Endothelial cell of umbilical vein (primary cell): ENCODE measurements around the gene PPM1G. TPM values are rescaled to one million over a fixed set of nuclear protein-coding genes. Genes with fewer than 3 reads are reported as not detected.

ENCODE experiments used
- BruUV-seq: library from RNA; stranded (reverse); fragments of 400-500 nt; replicated peaks from 2 replicates; lab custom pipeline; 2021; lab: Mats Ljungman, UMichigan
- CTCF ChIA-PET: fragments of 300-600, 350-600 bp; sonication (Branson Sonifier 250); formaldehyde crosslinking; loops from one replicate; lab custom pipeline; 2021; ENCODE audit warnings: antibody characterized with exemption, inconsistent platforms; lab: Charles Lee
- POLR2A ChIA-PET: fragments of 300-600, 350-600 bp; sonication (Branson Sonifier 250); formaldehyde crosslinking; loops from one replicate; lab custom pipeline; 2021; ENCODE audit warnings: antibody characterized with exemption, inconsistent platforms; lab: Charles Lee
- DNase-seq: peaks from one replicate; pipeline ENCODE4 v3.0.0-alpha.2; 2011; ENCODE audit warnings: low read depth, low spot score
- FAIRE-seq: peaks from 2 replicates; lab custom pipeline; 2011; peaks lifted over from hg19 to GRCh38; lab: Jason Lieb, UNC
- H2AFZ ChIP-seq: 2 replicates; pipeline ENCODE4 v1.6.0; 2012; ENCODE audit warnings: low read depth, low read length, control low read depth, inconsistent platforms
- H3K27ac ChIP-seq: 2 replicates; pipeline ENCODE4 v1.5.1; 2011; ENCODE audit warnings: low read depth, mild to moderate bottlenecking, control low read depth, low read length, moderate library complexity; ENCODE audit not compliant: insufficient read depth
- H3K27me3 ChIP-seq, 2 experiments: 2 replicates each; pipeline versions ENCODE4 v1.6.0 to v1.6.1; 2011; ENCODE audit warnings: low read length in 2 of 2, mixed read lengths in 1 of 2; ENCODE audit not compliant: control insufficient read depth in 2 of 2, insufficient read depth in 2 of 2
- H3K36me3 ChIP-seq, 2 experiments: 2 replicates in 1 of 2; 3 replicates in 1 of 2; pipeline ENCODE4 v1.5.1; 2011; ENCODE audit warnings: low read length in 2 of 2, mild to moderate bottlenecking in 1 of 2, moderate library complexity in 1 of 2; ENCODE audit not compliant: control insufficient read depth in 2 of 2, insufficient read depth in 2 of 2; ENCODE audit errors: extremely low read depth in 1 of 2
- H3K4me1 ChIP-seq: 3 replicates; pipeline ENCODE4 v1.5.1; 2011; ENCODE audit warnings: mild to moderate bottlenecking, low read length; ENCODE audit not compliant: control insufficient read depth, insufficient read depth; ENCODE audit errors: extremely low read depth
- H3K4me2 ChIP-seq: 2 replicates; pipeline ENCODE4 v1.6.1; 2011; ENCODE audit warnings: low read length, control low read depth, mixed read lengths; ENCODE audit not compliant: insufficient read depth
- H3K4me3 ChIP-seq, 3 experiments: fragments of 200-600 bp in 1 of 3; sonication (generic), shearing (Covaris generic) in 1 of 3; replicated peaks in 1 of 3; 2 replicates each; pipeline ENCODE4 v1.5.1; 2011 to 2016; ENCODE audit warnings: control low read depth in 3 of 3, low read length in 3 of 3, mild to moderate bottlenecking in 2 of 3, inconsistent platforms in 1 of 3, low read depth in 1 of 3, moderate library complexity in 1 of 3; ENCODE audit not compliant: insufficient read depth in 1 of 3
- H3K79me2 ChIP-seq: 2 replicates; pipeline ENCODE4 v1.6.0; 2012; ENCODE audit warnings: low read length, inconsistent platforms; ENCODE audit not compliant: control insufficient read depth, insufficient read depth
- H3K9ac ChIP-seq: replicated peaks from 2 replicates; pipeline ENCODE3; 2011; ENCODE audit warnings: low read length, control low read depth; ENCODE audit not compliant: insufficient read depth; ENCODE audit errors: extremely low read depth
- H3K9me1 ChIP-seq: replicated peaks from 3 replicates; pipeline ENCODE4 v1.6.0; 2011; ENCODE audit warnings: mild to moderate bottlenecking, low read length; ENCODE audit not compliant: control insufficient read depth, insufficient read depth; ENCODE audit errors: extremely low read depth
- H3K9me3 ChIP-seq: replicated peaks from 2 replicates; pipeline ENCODE4 v1.5.1; 2012; ENCODE audit warnings: low read length, inconsistent platforms; ENCODE audit not compliant: control insufficient read depth, insufficient read depth
- H4K20me1 ChIP-seq: replicated peaks from 2 replicates; pipeline ENCODE3; 2011; ENCODE audit warnings: mild to moderate bottlenecking, low read length; ENCODE audit not compliant: control insufficient read depth, insufficient read depth; ENCODE audit errors: extremely low read depth
- CTCF ChIP-seq, 2 donors: IDR thresholded peaks; 1 replicate in 1 of 2; 2 replicates in 1 of 2; pipeline ENCODE4 v1.5.1; 2011; ENCODE audit warnings: low read length in 2 of 2, mild to moderate bottlenecking in 2 of 2, moderate library complexity in 2 of 2, control low read depth in 1 of 2, inconsistent platforms in 1 of 2, low read depth in 1 of 2; ENCODE audit not compliant: insufficient read depth in 1 of 2; ENCODE audit errors: extremely low read depth in 1 of 2
- EZH2 ChIP-seq: IDR thresholded peaks from 2 replicates; pipeline ENCODE4 v1.6.1; 2012; ENCODE audit warnings: borderline replicate concordance, low read depth, mild to moderate bottlenecking, moderate library complexity, low read length, inconsistent platforms; ENCODE audit not compliant: severe bottlenecking
- FOS ChIP-seq: IDR thresholded peaks from 2 replicates; pipeline ENCODE4 v1.6.1; 2011; ENCODE audit warnings: mild to moderate bottlenecking, low read length, moderate library complexity, borderline replicate concordance; ENCODE audit not compliant: insufficient read depth
- GATA2 ChIP-seq: IDR thresholded peaks from 2 replicates; pipeline ENCODE4 v1.7.0; 2011; ENCODE audit warnings: low read depth, mild to moderate bottlenecking, moderate library complexity, mixed read lengths, low read length; ENCODE audit not compliant: insufficient read length, insufficient read depth
- JUN ChIP-seq: IDR thresholded peaks from 2 replicates; pipeline ENCODE4 v1.6.1; 2011; ENCODE audit warnings: borderline replicate concordance, low read depth; ENCODE audit not compliant: insufficient read length, insufficient read depth
- MAX ChIP-seq: IDR thresholded peaks from 2 replicates; pipeline ENCODE4 v1.6.1; 2011; ENCODE audit not compliant: insufficient read depth, insufficient read length
- MYC ChIP-seq: IDR thresholded peaks from one replicate; pipeline ENCODE4 v1.6.1; 2011; ENCODE audit warnings: mild to moderate bottlenecking, low read depth, low read length
- POLR2A ChIP-seq: IDR thresholded peaks from 2 replicates; pipeline ENCODE4 v1.6.1; 2012; ENCODE audit warnings: low read depth, mild to moderate bottlenecking, control low read depth, low read length
- POLR2AphosphoS5 ChIP-seq: IDR thresholded peaks from 2 replicates; pipeline ENCODE4 v1.6.1; 2012; ENCODE audit warnings: low read depth, mild to moderate bottlenecking, control low read depth, low read length, moderate library complexity; ENCODE audit not compliant: insufficient read depth
- dilution Hi-C: fragments of 300-500 bp; cut with MboI; formaldehyde crosslinking; loops from one replicate; pipeline ENCODE4 v1.15.0; 2019; ENCODE audit warnings: low sequenced_read_pairs; ENCODE audit not compliant: extremely low pct_ligation_motif_present
- intact Hi-C: fragments of 100-400 bp; cut with micrococcal nuclease; formaldehyde crosslinking; loops from one replicate; pipeline ENCODE4 v1.10.0; 2022
- polyA plus RNA-seq, 4 experiments: library from polyadenylated mRNA; depleted of rRNA in 3 of 4; stranded (reverse) in 3 of 4; unstranded in 1 of 4; fragments of >200 nt; gene quantifications; 2 replicates each; pipeline versions ENCODE4 v1.2.1 to v1.2.3, GENCODE V29; 2011 to 2012; ENCODE audit warnings: missing spikeins in 1 of 4
- total RNA-seq: library from RNA; stranded (reverse); gene quantifications from 2 replicates; pipeline ENCODE4 v1.2.3, GENCODE V29; 2021

The PPM1G gene
- total and polyA plus RNA-seq, 2 donors (not counting 3 experiments of a cell fraction or from before 2014, with no cell fraction given) = 48.1 to 135 TPM

- no peak for FAIRE-seq
- Histone ChIP-seq H3K4me3 (no peak overlapping the region), H3K27ac (no peak overlapping the region), H3K9me1 (no peaks in the 10 kb centered on the region), H3K79me2 (no peaks in the 10 kb centered on the region), H3K27me3 (no peaks in the 10 kb centered on the region), H4K20me1 (no peaks in the 10 kb centered on the region), H2AFZ (no peak overlapping the region), H3K4me2 (no peak overlapping the region), H3K4me1 (peaks cover 6% of the 10 kb centered on the region), H3K9me3 (no peaks in the 10 kb centered on the region), H3K9ac (no peak overlapping the region), H3K36me3 (no peaks in the 10 kb centered on the region)
- dilution Hi-C loops = no loop called here
- POLR2A ChIA-PET = no interaction called here
- no peak for DNase-seq
- CTCF ChIA-PET = no interaction called here
- no peak for TF ChIP-seq MYC
- no peak for TF ChIP-seq FOS
- TF ChIP-seq MAX = no peak
- no peak for TF ChIP-seq EZH2
- TF ChIP-seq JUN = no peak
- TF ChIP-seq POLR2AphosphoS5 = no peak
- TF ChIP-seq CTCF (IDR thresholded peaks at IDR 0.05; ENCODE audit: extremely low read depth in 1 of 2, insufficient read depth in 1 of 2, low read depth in 1 of 2, low read length in 2 of 2) = no peak
- no peak for TF ChIP-seq GATA2
- TF ChIP-seq POLR2A = no peak
- no TSS peak for BruUV-seq
- intact Hi-C loops = no loop called here
Observed at GRCh38 chr2:27422958-27423357, 13.6 kb upstream of the PPM1G start.
